NT2/D1 (cell line): ENCODE results near the gene NAA10.
A peak's percentile ranks its signal among the peaks of the same experiment; 100 is the strongest.

Experiments
- DNase-seq: peaks from one replicate; pipeline ENCODE4 v3.0.0-alpha.2; 2011; ENCODE audit warnings: low read depth, low spot score
- H3K27me3 ChIP-seq: 2 replicates; pipeline ENCODE4 v1.6.0; 2011; ENCODE audit warnings: mild to moderate bottlenecking; ENCODE audit not compliant: insufficient read length, insufficient read depth
- H3K36me3 ChIP-seq: 2 replicates; pipeline ENCODE4 v1.6.1; 2011; ENCODE audit warnings: mild to moderate bottlenecking, low read length, mixed read lengths; ENCODE audit not compliant: insufficient read depth, insufficient read length
- H3K4me1 ChIP-seq: 2 replicates; pipeline ENCODE4 v1.5.1; 2011; ENCODE audit not compliant: insufficient read depth, insufficient read length
- H3K4me3 ChIP-seq: 2 replicates; pipeline ENCODE4 v1.5.1; 2011; ENCODE audit warnings: low read depth; ENCODE audit not compliant: insufficient read length
- H3K9ac ChIP-seq: 2 replicates; pipeline ENCODE4 v1.6.0; 2011; ENCODE audit warnings: low read depth; ENCODE audit not compliant: insufficient read length
- H3K9me3 ChIP-seq: 2 replicates; pipeline ENCODE4 v1.5.1; 2011; ENCODE audit warnings: mild to moderate bottlenecking, low read length; ENCODE audit not compliant: insufficient read depth
- SUZ12 ChIP-seq: IDR thresholded peaks from 2 replicates; pipeline ENCODE4 v1.6.1; 2011; ENCODE audit not compliant: insufficient read length, insufficient read depth; ENCODE audit errors: extremely low read depth
- YY1 ChIP-seq: IDR thresholded peaks from 2 replicates; pipeline ENCODE4 v1.6.1; 2011; ENCODE audit not compliant: insufficient read length, insufficient read depth
- ZNF274 ChIP-seq: IDR thresholded peaks from 2 replicates; pipeline ENCODE4 v1.6.1; 2011; ENCODE audit warnings: mild to moderate bottlenecking, low read depth, low read length

The NAA10 gene

GRCh38 chrX:153934148-153934761 lies 582 bp downstream of the NAA10 start:
- no peak for TF ChIP-seq SUZ12
- TF ChIP-seq YY1: no peak
- TF ChIP-seq ZNF274: no peak
- DNase-seq: no peak
- Histone ChIP-seq H3K4me3 (peak overlapping the region; percentile 64), H3K27me3 (no peaks in the 10 kb centered on the region), H3K9me3 (no peaks in the 10 kb centered on the region), H3K9ac (peak overlapping the region; percentile 67), H3K4me1 (no peaks in the 10 kb centered on the region), H3K36me3 (peaks cover 33% of the 10 kb centered on the region)

- Histone ChIP-seq H3K9ac (peak overlapping the region; percentile 67), H3K27me3 (no peaks in the 10 kb centered on the region), H3K9me3 (no peaks in the 10 kb centered on the region), H3K36me3 (peaks cover 35% of the 10 kb centered on the region), H3K4me1 (no peaks in the 10 kb centered on the region), H3K4me3 (peak overlapping the region; percentile 64)
- no peak for DNase-seq
- no peak for TF ChIP-seq SUZ12
- TF ChIP-seq ZNF274: no peak
- TF ChIP-seq YY1: no peak
Measured at GRCh38 chrX:153933748-153934147, 1.1 kb downstream of the NAA10 start.

- Histone ChIP-seq H3K36me3 (peaks cover 35% of the 10 kb centered on the region), H3K9ac (no peak overlapping the region), H3K4me1 (no peaks in the 10 kb centered on the region), H3K9me3 (no peaks in the 10 kb centered on the region), H3K27me3 (no peaks in the 10 kb centered on the region), H3K4me3 (no peak overlapping the region)
- no peak for TF ChIP-seq SUZ12
- no peak for TF ChIP-seq YY1
- no peak for TF ChIP-seq ZNF274
- no peak for DNase-seq
Measured at GRCh38 chrX:153932220-153932915, 2.5 kb downstream of the NAA10 start.

- Histone ChIP-seq H3K27me3 (no peaks in the 10 kb centered on the region), H3K9ac (no peak overlapping the region), H3K9me3 (no peaks in the 10 kb centered on the region), H3K4me1 (no peaks in the 10 kb centered on the region), H3K36me3 (peaks cover 35% of the 10 kb centered on the region), H3K4me3 (no peak overlapping the region)
- DNase-seq: no peak
- TF ChIP-seq ZNF274 (no peak), YY1 (no peak), SUZ12 (no peak)
Measured at GRCh38 chrX:153931748-153932147, 3.1 kb downstream of the NAA10 start.

GRCh38 chrX:153931151-153931550 lies 3.7 kb downstream of the NAA10 start:
- Histone ChIP-seq H3K27me3 (no peaks in the 10 kb centered on the region), H3K9me3 (no peaks in the 10 kb centered on the region), H3K4me1 (no peaks in the 10 kb centered on the region), H3K9ac (no peak overlapping the region), H3K4me3 (no peak overlapping the region), H3K36me3 (peaks cover 35% of the 10 kb centered on the region)
- TF ChIP-seq ZNF274 (no peak), YY1 (no peak), SUZ12 (no peak)
- DNase-seq: no peak

- Histone ChIP-seq H3K9ac (no peak overlapping the region), H3K9me3 (no peaks in the 10 kb centered on the region), H3K4me3 (no peak overlapping the region), H3K4me1 (no peaks in the 10 kb centered on the region), H3K27me3 (no peaks in the 10 kb centered on the region), H3K36me3 (peaks cover 35% of the 10 kb centered on the region)
- no peak for DNase-seq
- TF ChIP-seq YY1 (no peak), ZNF274 (no peak), SUZ12 (no peak)
Measured at GRCh38 chrX:153930011-153930910, 4.6 kb downstream of the NAA10 start.

- TF ChIP-seq YY1 (no peak), SUZ12 (no peak), ZNF274 (no peak)
- H3K9ac ChIP-seq: no peak overlapping the region
- no peak for DNase-seq
- no peaks in the 10 kb centered on the region for H3K4me1 ChIP-seq
- no peaks in the 10 kb centered on the region for H3K9me3 ChIP-seq
- no peaks in the 10 kb centered on the region for H3K27me3 ChIP-seq
- no peak overlapping the region for H3K4me3 ChIP-seq
- H3K36me3 ChIP-seq: peaks cover 35% of the 10 kb centered on the region
Measured at GRCh38 chrX:153929576-153929975, 5.3 kb downstream of the NAA10 start.
